ENCODE results near the gene HDAC4.

HDAC4 gene

DNA sequence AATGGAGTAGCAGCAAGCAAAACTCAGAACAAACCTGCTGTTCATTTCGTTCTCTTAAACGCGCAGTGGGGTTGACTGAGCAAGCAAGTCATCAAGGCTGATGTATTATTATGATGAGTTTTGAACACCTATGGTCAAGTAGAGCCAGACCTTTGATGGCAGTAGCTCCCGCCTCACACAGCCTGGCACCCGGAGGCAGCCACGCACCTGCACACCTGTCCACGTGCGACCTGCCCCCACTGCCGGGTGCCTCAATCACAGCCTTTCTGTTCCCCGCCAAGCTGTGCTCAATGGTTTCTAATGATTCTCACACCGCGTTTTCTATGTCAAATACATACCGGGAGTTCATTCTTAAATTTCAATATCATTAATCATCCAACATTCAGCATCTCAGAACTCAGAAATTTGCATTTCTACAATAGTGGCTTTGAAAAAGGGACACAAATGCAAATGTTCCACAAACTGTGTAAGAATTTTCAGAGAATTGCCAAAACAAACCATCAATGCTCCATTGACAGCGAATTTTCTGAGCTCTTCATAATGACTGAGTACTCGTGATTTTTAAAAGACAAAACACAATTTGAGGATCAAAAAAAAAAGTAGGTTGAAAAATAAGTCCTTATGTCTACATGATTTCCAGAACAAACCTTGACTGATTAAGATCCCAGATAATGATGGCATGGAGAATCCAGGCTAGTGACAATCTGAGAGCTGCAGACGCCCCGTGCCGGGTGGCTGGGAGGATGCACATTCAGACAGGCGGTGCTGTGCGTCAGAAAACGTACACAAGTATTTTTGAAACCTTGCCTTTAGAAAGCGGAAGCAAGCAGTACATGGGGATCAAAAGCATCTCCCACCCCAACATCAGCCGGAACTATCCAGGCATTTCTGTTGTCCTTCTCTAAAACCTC, 56.6 kb downstream of the HDAC4 start:
- FAIRE-seq: no peak

DNA sequence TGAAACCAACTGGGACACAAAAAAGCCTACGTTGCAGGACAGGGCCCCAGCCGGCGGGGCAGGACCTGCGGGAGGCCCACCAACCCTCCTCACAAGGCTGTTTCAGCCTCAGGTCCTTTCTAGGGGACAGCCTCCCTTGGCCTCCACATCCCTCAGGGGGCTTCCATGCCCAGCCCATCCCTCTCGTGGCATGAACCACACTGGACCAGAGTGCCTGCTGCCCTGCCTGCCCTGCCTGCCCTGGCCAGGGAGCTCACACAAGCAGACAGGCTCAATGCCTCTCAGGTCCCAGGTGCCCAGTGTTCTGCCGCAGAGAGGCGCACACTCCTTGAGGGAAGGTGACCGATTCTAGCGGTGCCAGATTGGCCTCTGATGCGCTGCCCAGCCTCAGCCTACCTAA, 57.4 kb downstream of the HDAC4 start:
- no peak for FAIRE-seq

DNA sequence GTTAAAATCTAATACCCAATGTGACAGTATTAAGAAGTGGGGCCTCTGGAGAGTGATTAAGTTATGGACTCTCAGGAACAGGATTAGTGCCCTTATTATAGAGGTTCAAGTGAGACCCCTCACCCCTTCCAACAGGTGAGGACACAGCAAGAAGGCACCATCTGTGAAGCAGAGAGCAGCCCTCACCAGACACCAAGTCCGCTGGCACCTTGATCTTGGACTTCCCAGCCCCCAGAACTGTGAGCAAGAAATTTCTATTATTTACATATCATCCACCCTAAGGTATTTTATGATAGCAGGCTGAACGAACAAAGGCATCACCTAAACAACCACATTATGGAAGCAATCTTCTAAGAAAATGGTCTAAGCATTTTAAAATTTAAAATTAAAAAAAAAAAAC, 59.0 kb downstream of the HDAC4 start:
- no peak for FAIRE-seq

DNA sequence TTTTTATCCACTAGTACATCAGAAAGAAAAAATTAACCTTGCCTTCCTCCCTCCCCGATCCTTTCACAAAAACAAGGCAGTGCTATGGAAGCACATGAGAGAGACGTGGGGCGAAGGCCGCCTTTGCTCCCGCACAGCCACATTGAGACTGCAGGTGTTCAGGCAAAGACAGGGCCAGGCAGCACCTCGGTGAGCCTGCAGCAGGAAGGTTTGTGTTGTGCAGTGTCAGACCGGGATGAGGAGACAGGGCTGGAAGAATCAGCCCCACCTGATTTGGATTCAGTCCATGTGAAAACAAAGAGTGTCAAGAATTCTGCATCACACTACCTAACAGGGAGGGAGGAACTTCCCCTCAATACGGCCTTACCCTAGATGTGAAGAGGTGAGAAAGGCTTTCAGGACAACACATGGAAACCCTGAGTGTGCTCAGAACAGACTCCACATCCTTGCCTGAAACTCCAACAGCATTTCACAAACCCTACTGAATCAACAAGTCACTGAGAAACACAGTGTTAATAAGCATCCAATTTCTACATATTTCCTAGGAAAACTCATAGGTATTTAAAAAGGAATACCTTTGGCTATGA, 59.6 kb downstream of the HDAC4 start:
- FAIRE-seq: no peak

DNA sequence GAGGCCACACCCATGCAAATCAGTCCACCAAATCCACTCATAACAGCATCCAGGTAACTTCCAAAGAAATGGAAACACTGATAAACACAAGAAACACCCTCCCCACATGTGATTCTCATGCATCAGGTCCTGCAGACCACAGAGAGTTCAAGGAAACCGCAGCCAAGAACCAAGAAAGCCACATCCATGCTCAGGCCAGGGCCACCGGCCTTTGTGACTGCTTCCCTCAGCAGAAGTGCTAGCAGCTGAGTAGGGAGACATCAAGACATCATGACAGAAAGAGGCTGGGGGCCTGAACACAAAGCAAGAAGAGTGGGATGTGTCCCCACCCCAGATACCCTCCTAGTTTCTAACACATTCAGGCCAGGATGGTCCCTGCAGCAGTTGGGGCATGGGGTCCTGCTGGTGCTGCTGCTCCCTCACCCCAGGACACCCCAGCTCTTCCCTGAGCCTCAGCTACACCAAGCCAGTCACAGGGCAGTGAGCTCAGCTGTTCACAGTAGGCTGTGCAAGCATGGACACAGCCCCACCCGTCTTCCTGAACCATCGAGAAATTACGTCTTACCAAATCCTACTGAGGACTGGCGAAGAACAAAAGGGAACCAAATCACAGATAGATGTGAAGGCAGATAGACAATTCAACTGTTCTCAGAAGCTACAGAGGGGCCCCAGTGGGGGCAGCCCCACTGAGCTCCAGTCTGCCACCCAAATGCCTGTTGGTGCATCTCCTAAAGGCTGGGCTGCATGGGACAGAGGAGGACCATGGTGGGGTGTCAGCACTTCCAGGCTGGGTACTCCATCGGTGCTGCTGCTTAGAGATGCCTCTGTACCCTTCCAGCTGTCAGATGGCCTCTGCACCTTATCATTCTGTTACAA, 60.9 kb downstream of the HDAC4 start:
- FAIRE-seq: no peak

DNA sequence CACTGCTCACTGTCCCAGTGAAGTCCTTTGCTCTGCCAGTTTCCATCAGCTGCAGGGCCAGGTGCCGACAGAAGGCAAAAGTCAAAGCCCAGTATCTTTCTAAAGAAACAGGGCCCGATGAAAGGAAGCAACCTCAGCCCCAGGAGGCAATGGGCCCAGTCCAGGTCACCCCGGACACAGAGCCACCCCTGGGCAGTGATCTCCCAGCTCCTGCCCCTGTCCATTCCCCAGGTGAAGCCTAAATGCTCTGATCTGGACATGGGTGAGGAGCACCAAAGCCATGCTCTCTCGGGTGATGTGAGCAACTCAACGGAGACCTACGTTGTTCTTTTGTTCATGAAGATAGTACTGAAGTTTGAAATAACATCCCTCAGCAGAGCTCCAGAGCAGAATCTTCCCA, 61.6 kb downstream of the HDAC4 start:
- FAIRE-seq: no peak

DNA sequence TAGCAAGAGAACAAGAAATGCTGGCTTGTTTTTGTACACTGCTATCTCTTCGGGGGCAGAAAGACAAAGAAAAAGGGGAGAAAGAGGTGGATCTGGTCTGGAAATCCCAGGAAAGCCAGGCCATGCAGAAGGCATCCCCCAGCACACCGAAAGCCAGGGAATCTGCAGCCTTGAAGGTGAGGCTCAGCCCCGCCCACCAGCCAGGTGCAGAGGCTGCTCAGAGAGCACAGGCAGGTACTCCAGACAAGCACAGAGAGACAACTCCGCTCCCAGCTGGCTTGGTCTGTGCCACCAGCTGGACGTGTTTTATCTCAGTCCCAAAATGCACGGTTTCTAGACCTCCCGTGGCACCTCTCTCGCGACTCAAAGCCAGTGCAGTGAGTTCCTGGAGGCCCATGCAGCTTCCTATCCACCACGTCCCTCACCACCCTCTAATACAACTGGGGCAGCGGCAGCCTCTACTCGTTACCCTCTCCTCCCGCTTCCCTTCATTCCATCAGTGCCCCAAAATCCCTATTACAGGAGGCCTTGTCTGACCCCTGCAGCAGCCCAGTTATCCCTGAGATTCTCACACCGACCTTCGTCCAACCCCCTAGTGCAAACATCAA, 62.8 kb downstream of the HDAC4 start:
- no peak for FAIRE-seq

DNA sequence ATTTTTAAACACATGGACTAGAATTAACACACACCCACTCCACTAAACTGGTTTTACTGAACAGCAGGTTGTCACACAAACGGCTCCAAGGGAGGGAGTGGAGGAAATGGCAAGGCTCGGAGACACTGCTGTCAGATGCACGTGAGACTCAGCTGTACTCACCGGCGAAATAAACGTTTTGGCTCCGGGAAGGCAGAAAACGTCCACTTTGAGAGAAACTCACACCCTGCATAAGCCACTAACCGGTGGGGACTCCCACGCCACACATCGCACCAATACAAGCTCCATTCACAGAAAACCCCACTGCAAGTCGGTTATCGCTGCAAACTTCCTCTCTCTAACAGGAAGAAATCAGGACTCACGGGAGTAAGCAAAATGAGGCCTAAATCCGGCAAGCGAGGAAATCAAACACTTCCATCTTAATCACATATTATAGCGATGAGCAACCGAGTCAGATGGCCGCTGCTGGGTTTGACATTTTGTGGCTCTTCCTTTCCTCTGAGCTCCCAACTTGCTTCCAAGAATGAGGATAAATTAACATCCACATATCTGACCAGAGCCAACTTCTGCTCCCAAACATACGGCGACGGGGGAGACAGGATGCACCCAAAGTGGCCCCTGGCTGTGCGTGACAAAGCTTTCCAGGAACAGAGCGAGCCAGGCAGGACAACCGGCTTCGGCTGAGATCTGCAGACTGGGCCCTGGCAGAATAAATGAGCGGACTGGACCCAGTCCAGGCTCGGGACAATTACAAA, 63.5 kb downstream of the HDAC4 start:
- FAIRE-seq: no peak

DNA sequence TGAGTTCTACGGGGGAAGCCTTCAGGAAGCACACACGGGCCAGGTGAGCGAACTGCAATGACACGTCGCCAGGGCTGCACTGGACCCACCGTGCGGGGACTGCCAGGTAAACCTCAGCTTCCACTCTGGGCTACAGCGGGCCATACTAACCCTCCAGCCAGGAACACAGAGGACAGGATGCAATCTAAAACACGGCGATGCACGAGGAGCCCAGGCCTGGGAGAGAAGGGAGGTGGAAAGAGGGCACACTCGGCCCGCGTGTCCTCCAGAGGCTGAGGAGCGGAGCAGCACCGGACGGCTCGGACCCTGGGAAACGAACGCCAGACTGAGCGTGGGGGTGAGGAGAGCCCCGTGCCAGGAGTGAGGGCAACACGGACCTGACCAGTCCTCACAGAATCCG, 69.3 kb downstream of the HDAC4 start:
- FAIRE-seq: no peak

DNA sequence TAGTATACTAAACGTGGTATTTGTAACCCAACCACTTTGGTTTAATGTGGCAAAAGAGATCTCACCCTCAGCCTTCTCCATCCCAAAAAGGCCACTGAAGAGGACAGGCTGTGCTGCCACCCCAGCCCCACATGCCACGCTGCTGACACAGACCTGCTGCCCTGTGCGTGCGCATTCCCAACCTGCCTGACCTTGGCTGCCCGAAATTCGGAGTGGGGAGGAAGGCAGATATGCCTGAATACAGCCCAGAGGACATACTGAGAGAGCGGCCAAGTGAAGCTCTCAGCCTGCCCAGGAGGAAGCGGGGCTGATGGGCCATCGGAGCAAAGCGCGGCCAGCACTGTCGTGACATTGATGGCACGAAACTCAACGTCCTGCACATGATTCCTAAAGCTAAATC, 70.0 kb downstream of the HDAC4 start:
- FAIRE-seq: no peak

DNA sequence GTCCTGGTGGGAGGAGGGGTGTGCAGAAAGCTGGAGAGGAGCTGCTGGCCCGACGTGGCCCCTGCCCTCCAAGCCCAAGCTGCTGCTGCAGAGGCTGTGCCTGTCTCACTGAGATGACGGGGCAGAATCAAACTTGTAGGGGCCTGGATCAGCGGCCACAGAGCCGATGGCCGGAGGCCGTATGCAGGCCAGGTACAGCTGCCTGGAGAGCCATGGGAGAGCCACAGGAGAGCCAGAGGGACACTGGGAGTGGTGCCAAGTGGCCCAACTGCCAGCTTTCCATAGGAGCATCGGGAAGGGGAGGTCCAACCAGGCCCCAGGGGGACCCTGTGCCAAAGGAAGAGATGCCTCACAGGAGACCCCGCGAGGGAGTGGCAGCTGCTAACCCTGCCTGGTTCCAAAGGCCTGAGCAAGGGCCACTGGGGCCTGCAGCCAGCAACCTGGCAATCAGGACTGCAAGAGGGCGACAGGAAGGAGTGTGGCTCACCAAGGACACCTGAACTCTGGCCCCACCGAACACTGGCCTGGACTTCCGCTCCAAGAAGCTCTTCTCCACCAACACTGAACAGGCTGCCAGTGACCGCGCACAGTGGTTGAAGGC, 70.7 kb downstream of the HDAC4 start:
- FAIRE-seq: no peak

DNA sequence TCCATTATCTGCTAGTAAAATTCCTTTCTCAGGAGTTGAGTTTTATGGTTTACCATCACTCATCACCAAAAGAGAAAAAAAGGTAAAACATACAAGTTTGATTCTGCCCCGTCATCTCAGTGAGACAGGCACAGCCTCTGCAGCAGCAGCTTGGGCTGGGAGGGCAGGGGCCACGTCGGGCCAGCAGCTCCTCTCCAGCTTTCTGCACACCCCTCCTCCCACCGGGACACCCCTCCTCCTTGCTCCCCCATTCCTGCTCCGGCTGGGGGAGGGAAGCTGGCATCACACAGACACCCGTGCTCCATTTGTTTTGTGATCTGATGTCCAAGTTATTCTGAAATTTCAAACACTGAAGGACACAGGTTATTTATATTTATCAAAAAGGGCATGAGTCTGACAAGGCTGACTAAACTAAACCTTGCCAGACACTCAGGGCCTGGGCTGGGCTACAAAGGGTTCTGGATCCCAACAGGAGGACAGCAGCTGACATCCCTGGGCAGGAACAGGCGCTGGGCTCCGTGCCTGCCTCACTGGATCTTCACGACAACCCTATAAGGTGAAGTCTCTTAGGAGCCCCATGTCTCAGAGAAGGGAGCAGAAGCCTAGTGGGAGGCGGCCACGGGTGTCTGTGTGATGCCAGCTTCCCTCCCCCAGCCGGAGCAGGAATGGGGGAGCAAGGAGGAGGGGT, 71.4 kb downstream of the HDAC4 start:
- no peak for FAIRE-seq

DNA sequence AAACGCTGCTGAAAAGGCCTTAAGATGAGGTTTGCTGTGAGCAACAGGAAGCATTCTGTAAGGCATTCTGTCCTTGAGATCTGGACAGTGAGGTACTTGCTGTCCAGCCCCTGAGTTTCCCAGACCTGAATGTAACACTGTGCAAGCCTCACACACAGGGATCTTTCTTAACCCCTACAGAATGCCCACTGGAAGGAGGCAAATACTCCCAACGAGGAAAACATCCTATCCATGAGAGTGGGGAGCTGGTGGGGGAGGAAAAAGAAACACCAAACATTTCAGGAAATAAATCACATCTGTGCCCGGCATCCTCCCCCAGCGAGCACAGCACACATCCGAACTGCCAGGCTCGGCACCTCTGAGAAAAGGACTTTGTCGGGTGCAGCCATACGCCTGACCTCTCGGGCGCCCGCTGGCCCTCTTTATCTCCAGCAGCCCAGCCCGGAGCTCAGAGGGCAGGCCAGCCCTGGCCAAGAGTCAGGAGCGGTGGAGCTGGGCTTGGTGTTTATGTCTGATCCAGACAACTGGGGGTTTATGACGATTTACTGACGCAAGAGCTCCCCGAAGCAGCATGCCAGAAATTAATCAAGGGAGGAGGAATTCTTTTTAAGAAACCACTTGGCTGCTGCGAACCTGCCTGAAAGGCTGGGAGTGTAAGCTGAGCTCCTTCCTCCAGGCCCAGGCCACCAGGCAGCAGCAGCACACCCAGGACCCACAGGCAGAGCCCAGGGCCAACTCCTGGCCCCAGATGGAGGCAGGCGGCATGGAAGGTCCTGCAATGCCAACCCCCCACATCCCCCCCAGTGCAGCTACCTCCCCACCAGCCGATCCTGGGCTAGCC, 72.2 kb downstream of the HDAC4 start:
- FAIRE-seq: no peak

DNA sequence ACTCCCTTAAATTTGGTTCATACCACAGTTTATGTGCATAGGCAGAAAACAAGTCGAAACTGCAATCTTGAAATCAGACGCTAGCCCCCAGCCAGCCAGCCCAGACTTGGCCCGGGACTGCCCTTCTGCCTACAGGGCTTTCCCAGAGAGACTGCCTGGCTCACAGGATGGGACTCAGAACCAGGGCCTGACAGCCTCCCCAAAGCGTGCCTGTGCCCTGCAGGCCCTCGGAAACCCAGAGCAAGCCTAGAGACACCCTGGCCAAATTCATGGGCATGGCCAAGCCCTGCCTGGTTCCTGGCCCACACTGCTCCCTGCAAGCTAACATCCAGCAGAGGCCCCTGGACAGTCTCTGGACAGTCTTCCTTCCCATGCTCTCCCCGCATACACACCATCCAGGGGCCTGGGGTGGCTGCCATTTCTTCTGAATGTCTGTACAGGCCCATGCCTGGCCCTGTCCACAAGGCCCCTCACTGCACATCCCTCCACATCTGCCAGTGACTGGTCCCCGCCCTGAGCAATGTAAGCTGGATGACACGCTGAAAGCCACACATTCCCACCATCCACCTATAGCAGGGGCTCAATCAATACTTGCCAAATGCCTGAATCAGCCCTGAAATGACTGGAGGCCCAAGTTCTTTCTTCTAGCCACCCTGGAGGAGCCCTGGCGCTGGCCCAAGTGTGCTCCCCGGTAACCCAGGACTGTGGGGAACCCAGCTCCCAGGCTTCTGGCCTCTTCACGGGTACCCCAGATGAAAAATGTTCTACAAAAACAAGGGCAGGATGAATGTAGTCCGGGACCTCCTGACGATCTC, 73.1 kb downstream of the HDAC4 start:
- FAIRE-seq: no peak

DNA sequence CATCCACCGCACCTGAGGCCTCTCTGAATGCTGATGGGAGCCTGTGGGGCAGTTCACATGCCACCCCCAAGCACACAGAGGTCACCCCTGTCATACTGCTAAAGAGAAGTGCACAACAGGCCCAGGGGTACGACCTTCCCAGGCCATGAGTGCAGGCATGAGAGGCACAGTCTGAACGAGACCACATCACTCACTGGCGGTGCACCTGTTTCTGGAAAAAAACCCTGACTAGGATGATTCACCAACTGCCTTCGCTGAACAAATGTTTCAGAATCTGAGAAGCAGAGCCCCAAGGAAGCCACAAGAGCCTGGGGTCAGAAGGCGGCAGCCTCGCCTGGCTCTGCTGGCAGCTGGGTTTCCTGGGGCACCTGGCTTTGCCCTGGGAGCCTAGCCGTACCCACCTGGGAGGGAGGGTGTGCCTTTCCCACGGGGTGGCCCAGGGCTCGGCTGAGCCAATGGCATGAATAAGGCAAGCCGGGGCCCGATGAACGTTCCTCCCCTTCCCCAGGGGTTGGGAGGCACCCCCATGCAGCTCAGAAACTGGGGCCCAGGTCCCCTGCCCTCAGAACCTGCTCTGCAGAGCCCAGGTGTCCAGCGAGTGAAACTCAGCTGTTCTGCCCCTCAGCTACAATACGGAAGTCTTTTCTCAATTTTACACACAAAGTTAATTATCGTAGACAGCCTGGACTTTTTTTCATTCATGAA, 73.8 kb downstream of the HDAC4 start:
- no peak for FAIRE-seq

DNA sequence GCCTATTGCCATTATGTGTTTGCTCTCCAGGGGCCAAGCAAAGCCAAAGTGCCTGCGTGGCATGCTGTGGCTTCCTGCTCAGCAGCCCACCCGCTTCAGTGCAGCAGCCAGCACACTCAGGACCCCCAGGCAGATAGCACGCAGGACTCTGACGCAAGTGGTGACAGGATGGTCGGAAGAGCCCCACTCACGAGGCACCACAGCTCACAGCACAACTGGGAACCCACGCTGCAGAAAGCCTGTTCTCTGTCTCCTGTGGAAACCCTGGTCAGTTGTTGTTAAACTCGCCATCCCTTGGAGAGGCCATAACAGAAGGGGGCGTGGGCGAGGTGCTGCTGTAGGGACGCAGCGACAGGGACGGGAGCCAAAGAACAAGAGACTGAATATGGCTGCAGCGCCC, 76.4 kb downstream of the HDAC4 start:
- FAIRE-seq: no peak

DNA sequence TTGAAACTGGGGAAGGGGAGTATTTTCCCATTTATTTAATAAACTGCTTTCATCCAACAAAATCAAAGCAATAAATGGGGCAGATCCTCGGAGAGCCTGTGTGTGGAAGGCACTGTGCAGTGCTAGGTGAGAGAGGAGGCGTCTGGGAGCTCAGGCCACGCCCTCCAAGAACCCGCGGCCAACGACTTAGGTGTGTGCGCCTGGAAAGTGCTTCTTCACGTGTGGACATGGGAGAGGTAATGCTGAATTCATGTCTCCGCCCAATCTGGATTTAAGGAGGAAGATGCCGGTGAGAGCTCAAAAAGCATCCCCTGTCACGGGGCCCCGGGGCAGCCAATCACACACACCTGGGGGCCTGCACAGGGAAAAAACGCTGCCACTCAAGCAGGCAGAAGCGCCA, 77.4 kb downstream of the HDAC4 start:
- no peak for FAIRE-seq

DNA sequence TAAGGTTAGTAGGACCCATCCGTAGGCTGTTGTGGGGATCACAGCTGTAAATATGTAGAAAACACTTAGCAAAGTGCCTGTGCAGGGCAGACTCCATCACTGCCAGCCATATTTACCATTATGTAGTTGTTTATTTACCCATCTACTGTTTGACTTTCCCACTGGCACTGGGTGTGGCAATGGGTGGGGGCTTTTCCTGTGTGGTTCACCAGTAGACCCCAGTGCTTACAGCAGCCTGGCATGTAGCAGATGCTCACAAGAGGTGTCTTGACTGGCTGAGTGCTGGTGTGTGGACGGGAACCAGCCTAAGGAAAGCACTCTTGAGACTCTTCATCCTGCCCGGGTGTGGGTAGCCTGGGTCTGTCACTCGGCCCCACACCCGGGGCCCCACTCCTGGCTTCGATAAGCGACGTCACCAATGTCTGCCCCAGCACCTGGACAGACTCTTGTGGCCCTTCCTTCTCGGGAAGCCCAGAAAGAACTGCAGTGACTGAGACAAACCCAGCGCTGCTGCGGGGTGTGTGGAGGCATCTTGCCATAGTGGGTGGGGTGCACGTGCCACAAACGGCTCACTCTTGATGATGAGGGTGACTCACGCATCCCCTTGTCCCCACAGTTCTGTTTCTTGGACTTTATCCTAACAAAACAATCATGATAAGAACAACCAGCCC, 78.3 kb downstream of the HDAC4 start:
- FAIRE-seq: no peak

Data from TTC549 (cell line).